SKM-1 treated with dmso at 0.1 percent for 144 hours (cell line): ENCODE data around the gene SLC66A3.

Experiments used
- DNase-seq: peaks from one replicate; lab custom pipeline; 2025; ENCODE audit not compliant: unreplicated experiment; lab: John Stamatoyannopoulos, UW

SLC66A3 gene

DNA sequence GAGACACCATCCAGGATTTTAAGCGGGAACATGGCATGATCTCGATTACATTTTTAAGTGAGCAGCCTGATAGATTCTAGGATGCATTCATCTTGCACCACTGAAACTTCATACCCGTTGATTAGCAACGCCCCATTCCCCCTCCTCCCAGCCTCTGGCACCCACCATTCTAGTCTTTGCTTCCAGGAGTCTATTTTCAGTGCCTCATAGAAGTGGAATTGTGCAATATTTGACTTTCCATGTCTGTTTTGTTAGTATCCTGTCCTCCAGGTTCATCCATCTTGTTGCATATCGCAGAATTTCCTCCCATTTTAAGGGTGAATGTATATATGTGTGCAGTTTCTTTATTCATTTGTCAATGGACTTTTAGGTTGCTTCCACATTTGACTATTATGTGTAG is 20.9 kb upstream of the SLC66A3 start:
- DNase-seq: no peak

DNA sequence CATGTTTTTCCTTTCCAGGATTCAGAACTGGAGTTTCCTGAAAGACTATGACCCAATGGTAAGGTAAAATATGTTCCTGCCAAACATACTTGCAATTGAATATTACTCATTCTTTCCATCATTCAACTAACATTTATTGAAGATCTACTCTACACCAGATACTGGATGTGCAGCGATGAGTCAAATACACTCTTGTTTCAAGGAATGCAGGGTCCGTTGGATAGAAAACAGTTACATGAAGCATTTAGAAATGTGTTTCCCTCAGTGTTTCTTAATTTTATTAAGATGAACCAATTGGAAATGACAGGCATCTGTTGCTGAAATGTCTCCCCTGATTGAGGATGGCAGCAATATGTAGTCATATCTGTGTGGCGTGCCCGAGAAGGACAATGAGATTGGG is 14.8 kb upstream of the SLC66A3 start:
- DNase-seq: no peak

DNA sequence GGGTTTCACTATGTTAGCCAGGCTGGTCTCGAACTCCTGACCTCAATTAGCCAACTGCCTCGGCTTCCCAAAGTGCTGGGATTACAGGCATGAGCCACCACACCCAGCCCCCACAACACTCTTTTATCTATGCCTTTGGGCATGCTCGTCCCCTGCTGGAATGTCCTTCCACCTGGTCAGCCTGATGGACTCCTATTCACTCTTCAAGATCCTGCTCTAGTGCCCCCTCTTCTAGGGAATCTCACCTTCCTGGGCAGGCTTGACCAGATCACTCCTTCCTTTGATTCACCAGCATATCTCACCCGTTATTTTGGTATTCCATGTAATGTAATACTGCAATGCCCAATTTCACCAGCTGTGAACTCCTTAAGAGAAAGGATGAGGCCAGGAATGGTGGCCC is 13.9 kb upstream of the SLC66A3 start:
- DNase-seq: no peak

DNA sequence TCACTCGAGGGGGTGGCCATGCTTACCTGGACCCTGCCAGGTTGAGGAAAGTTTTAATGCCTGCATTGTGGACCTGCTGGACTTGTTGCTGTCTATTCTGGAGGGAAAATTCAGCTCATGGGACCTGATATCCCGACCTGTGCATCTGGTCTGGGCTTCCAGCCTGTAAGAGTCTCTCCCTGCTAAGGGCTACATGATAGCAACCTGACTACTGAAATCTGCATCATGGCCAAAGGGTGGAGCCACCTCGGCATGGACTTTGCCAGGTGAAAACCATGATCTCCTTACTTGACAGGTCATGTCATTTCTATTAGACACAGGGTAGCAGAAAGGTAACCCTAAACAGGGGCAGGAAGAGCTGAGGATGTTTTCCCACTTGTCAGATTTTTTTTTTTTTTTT is 12.9 kb upstream of the SLC66A3 start:
- DNase-seq: no peak

DNA sequence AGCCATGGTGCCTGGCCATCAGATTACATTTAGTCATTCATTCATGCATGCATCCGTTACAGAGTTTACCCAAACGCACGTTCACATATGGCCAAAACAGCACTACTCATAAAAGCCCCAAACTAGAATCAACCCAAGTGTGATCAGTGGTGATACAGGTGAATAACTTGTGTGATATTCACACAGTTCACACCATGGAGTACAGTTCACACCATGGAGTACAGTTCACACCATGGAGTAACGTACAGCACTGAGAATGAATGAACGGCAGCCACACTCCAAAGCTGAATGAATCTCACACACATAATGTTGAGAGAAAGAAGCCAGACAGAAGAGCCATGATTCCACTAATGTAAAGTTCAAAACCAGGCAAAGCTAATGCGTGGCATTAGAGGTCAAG is 12.3 kb upstream of the SLC66A3 start:
- no peak for DNase-seq

DNA sequence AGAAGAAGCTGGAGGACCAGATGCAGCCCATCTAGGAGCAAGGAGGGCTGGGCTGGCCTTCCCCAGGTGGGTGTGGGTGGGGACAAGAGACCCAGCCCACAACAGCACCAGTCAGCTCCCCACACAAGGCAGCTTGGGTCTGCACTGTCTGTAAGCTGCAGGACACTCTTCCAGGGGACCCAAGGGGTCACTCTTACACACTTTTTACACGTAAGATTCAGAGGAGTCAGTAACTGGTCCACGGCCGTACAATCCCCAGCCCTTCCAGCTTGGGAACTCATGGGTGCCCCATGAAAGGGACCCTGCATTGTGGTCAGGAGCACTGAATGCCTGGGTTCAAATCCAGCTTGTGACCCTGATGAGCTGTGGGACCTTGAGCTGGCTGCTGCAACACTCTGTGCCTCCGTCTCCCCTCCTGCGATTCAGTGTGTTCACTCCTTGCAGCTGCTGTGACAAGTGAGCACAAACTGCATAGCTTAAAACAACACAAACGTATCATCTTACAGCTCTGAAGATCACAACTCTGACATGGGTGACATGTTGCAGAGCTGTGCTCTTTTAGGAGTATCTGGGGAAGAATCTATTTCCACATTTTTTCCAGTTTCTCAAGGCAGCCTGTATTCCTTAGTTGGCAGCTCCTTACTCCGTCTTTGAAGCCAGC is 11.1 kb upstream of the SLC66A3 start:
- DNase-seq: no peak

DNA sequence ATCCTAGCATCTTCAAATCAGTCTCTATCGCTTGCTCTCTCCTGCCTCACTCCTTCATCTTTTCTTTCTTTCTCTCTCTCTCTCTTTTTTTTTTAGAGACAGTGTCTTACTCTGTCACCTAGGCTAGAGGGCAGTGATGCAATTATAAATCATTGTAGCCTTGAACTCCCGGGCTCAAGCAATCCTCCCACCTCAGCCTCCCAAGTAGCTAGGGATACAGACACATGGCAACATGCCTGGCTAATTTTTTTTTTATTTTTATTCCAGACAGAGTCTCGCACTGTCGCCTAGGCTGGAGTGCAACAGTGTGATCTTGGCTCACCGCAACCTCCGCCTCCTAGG is 10.6 kb upstream of the SLC66A3 start:
- no peak for DNase-seq

DNA sequence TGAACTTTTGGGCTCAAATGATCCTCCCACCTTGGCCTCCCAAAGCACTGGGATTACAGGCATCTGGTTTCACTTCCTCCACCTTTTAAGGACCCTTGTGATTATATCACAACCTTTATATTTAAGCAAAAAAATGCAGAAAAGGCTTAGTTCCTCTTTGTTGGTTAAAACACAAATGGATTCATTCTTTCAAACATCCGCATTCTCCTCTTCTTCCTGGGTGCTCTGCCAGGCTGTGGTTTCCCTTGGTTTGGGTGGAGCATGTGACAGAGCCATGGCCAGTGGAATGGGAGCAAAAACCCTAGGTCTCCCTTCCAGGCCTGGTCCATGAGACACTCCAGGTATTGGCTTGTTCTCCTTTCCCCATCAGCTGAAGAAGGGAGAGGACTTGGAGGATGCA is 9.9 kb upstream of the SLC66A3 start:
- peak; percentile 84 for DNase-seq

DNA sequence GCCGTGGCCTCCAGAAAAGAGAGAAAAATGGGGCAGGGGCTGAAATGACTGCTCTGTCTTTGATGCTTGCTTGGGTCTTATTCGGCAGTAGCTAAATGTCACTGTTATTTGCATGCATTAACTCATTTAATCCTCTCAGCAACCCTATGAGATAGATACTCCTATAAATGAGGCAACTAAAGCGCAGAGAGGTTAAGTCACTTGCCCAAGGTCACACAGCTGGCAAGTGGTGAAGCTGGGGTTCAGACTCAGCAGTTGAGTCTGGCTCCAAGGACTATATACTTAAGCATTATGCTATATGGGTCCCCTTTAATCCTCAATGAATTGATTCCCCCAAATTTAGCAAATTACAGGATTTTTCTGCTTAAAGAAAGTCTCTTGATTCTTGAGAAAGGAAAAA is 9.2 kb upstream of the SLC66A3 start:
- no peak for DNase-seq

DNA sequence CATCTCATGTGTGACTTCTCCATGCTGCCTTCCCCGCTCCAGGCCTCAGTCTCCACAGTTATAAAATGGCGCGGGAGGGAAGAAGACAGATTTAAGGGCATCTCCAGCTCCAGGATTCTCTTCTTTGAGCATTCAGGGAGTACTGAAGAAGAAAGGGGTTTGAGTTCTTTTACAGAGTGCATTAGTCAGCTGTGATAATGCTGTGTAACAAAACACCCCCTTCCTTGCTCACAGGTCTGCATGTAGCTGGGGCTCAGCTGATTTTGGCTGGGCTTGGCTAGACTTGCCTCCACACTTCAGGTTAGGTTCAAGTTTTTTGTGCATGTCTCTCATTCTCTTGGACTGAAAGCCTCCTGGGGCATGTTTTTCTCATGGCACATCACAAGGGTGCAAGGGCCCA is 8.0 kb upstream of the SLC66A3 start:
- no peak for DNase-seq

DNA sequence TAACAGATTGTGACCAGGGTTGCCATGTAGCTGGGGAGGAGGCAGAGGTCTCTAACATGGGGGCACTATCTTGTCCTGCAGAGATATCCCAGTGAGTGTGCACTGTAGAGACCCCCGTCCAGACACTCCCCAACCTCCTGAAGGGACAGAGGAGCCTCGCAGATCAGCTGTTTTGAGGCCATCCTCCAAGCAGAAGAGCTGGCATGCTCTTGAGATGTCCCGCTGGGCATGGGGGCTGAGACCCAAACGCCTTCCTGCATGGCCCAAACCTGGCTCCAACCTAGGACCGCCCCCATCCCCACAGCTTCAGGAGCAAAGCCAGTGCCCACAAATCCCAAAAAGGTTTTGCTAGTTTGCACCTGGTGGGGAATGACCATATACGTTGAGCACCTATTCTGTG is 2.7 kb upstream of the SLC66A3 start:
- no peak for DNase-seq

DNA sequence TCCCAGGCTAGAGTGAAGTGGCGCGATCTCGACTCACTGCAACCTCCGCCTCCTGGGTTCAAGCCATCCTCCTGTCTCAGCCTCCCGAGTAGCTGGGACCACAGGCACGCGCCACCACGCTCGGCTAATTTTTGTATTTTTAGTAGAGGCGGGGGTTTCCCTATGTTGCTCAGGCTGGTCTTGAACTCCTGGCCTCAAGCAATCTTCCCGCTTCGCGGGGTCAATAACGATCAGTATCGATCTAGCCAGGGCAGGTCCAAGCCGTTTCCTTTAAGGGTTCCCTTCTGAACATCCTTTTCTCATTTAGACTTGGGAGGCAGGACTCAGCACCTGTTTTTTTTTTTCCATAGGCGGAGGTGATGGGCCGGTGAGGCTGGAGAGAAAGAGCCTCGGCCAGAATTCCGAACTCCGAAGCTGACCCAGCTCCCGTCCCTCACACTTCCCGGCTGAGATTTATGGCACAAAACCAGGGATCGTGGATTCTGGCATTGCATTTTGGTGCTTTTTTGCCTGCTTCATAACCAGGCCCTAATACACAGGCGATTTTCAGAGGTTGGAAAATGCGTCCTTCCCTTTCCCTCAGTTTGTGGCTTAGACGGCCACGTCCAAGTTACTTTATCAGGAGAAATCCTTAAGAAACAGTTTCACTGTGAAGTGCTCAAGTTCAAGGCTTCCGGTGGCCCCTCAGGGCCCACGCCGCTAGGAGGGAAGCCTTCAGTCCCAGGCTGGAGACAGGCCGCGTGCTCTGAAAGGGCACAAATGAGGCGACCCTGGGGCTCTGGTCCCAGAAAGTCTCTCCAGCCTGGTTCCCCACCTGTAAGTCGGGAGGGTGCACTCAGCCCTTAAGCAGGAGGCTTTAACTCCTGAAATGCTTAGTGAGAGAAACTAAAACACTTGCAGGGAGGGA is 998 bp upstream of the SLC66A3 start:
- peak; percentile 46 for DNase-seq

DNA sequence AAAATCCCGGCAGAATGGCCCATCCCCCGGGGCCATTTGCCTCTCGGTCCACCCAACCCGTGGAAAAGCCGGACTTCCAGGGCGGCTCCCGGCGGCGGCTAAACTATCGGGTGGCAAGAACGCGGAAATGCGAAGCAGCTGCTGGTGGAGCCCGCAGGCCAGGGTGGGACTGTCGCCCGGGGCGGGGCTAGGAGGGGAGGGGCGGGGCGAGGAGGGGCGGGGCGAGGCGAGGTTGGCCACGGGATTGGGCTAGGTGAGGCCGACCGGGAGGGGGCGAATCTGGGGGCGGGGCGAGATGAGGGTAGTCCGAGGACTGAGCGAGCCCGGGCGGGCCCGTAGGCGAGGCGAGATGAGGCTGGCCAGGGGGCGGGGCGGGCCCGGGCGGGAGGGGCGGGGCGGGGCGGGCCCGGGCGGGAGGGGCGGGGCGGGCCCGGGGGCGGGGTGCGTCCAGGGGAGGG is 315 bp upstream of the SLC66A3 start:
- DNase-seq: peak; percentile 84

DNA sequence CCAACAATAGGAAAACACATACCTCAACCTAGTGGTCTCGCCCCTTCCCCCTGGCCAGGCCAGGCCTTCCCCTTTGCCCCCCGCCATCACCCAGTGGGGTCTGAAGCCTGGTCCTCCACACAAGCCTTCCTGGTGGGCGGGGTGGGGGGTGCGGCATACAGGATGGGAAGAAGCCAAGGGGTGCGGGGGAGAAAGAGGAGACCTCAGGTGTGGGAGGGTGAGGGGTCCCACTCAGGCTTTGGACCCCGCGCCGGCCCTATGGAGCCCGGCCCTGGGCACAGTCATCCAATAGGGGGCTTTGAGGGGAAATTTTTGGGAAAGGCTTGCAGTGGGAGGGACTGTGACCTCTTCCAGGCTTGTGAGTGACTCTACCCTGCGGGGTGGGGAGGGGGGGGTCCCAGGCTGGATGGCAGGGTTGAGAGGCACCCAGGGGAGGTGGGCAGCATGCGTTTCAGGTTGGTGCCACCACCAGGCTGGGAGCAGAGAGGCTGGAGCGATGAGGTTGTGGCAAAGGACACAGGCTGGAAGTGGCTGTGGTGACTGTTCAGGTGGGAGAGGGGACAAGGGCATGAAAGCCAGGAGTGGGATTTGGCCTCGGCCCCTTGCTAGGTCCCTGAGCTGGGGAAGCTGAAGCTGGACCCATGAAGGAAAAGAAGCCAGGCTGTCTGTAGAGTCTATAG is 1.3 kb downstream of the SLC66A3 start:
- no peak for DNase-seq

DNA sequence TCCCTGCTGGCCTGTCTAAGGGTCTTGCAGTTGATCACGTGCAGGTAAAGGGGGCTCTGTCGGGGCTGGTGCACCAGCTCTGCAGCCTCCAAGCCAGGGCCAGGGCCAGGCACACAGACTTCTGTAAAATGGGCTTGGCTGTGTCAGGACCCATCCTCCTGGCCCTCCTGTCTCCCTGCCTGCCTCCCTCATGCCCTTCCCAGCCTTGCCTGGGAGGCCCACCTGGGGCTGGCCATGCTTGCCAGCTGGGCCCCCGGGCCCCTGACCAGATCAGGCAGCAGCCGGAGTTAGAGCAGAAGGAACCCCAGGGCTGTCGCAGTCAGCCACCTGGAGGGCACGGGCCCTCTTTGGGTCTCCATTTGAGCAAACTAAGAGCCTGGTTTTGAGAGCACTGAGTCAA is 2.0 kb downstream of the SLC66A3 start:
- DNase-seq: no peak

DNA sequence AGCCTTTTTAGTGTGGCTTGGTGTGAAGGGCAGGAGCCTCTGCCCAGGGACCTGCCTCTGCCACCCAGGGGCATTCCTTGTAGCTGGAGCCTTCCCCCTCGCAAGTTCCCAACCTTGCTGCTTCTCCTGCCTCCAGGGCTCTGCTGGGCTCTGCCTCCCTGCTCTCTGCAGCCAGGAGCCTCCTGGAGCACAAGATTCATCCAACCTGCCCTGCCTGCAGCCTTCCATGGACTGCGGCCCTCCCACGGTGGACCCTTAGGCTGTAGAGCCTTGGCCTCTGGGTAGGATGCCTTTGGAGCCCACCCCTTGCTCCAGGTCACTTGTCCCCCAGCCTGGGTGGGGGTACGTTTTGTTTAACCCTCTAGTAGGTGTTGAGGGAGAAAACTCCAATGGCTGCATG is 2.5 kb downstream of the SLC66A3 start:
- no peak for DNase-seq

DNA sequence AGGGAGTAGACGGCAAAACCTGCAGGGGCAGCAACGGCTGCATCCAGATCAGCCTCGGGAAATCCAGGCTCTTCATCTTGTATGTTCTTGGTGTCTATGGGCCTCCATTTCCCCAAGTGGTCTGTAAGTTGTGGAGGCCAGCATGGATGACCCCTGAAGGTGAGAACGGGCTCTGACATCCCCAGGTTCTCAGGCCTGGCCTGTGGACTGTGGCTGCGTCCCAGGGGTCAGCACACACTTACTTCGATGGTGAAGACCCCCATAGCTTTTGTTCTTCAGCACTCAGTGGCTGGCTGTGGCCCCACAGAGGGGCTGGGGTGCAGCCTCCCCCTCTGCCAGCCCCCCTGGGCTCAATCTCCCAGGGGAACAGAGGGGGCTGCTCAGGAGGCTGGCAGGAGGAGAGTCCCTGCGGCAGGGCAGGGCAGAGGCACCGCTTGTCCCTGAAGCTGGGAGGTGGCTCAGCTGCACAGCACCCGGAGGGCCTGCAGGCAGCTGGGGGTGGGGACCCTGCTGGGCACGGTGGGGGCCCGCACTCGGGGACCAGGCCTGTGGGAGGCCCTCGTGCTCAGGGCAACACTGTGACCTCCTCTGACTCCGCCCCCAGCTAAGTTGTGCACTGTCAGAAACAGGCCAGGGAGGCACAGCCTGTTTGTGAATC is 3.8 kb downstream of the SLC66A3 start:
- DNase-seq: no peak

DNA sequence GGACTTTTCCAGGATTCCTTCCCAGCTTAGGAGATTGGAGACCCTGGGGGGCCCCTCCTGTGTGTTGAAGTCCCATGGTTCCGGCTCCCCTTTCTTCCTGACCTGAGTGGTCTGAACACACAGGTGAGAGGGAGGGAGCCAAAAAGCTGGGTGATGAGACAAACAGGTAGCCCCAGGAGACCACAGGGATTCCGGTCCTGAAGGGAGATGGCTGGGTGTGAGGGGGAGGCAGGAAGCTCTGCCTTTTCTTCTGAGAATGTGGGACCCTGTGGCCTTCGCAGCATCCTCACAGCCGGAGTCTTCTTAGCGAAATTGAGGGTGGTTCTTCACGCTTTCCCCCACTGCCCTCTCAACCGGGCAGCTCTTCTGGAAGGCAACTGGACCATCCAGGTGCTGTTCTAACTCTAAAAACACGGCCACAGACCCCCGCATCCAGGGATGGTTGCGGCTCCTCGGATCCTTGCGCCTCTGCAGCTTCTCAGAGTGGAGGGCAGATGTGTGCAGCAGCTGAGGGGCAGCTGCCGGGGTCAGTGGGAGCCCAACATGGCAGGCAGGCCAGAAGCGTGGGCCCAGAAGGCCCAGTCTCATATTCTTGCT is 4.4 kb downstream of the SLC66A3 start:
- no peak for DNase-seq

DNA sequence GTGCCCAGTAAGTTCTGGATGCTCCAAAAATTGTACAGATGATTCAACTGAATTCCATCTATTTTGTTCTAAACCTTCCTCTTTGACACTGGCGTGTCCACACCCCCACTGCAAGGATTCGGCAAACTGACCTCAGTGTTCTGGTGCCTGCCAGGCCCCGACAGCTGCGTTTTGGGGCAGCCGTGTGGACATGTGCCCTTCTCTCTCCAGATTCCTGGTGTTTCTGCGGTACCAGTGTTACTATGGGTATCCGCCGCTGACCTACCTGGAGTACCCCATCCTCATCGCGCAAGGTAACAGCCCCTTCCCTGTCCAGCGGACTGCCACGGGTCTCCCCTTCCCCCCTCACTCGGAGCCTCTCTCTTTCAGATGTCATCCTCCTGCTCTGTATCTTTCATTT is 5.0 kb downstream of the SLC66A3 start:
- DNase-seq: no peak

DNA sequence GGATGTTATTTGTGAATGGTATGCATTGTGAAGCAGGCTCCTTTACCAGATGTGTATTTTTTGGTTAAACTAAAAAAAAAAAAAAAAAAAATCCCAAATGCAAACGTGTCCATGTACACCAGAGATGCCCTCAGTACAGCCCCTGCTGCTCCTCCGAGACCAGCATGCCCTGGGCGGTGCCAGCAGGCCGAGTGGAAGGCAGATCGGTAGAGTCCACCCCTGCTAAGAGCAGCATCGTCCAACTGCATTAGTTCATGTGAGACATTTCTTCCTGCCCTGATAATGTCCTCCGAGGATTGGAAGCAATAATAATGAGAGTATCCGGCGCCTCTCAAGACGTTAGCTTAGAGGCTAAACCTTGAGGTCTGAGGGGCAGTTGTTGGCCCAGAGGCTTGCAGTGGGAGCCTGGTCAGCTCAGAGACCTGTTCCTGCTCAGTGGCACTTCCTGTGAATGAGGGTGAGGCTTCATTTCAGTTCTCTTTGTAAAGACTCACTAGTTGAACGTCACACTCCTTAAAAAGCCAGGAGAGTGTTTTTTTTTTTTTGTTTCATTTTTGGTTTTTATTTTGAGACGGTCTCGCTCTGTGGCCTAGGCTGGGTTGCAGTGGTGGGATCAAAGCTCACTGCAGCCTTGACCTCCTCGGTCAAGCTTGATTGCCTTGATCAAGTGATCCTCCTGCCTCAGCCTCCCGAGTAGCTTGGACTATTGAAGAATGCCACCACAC is 5.6 kb downstream of the SLC66A3 start:
- no peak for DNase-seq

DNA sequence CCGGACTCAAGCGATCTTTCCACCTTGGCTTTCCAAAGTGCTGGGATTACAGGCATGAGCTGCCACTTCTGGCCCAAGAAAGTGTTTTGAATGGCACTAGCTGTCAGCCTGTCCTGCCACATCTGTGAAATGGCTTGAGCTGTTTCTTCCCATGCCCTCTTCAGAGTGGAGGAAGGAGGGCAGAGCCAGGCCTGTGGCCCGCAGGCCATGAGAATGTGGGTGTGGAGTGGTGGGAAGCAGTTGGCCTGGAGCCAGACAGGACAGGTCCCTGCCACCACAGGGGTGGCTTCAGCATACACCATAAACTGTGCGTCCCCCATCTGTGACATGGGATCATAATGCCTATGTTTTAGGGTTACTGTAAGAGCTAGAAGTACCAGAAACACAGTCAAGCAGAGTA is 6.5 kb downstream of the SLC66A3 start:
- DNase-seq: no peak
